Neutrophil (primary cell): ENCODE measurements around the gene SCRG1.

Experiments
- H3K27ac ChIP-seq: fragments of 200-600 bp; sonication (generic); 2 replicates; pipeline ENCODE4 v1.5.1; 2016; ENCODE audit warnings: mild to moderate bottlenecking, moderate library complexity
- H3K27me3 ChIP-seq: fragments of 200-600 bp; sonication (generic); 2 replicates; pipeline ENCODE4 v1.6.0; 2016; ENCODE audit warnings: mild to moderate bottlenecking
- H3K36me3 ChIP-seq: fragments of 200-600 bp; sonication (generic); 2 replicates; pipeline ENCODE4 v1.5.1; 2017
- H3K4me1 ChIP-seq, 2 experiments: fragments of 200-600 bp in 1 of 2; sonication (generic) in 1 of 2; 1 replicate in 1 of 2; 2 replicates in 1 of 2; pipeline versions ENCODE4 v1.5.1 to v1.6.1; 2013 to 2016; ENCODE audit warnings: low read depth in 1 of 2, low read length in 1 of 2, mild to moderate bottlenecking in 1 of 2, moderate library complexity in 1 of 2; ENCODE audit not compliant: control insufficient read depth in 1 of 2, insufficient read depth in 1 of 2
- H3K4me3 ChIP-seq, 2 experiments: fragments of 200-600 bp in 1 of 2; sonication (generic) in 1 of 2; 1 replicate in 1 of 2; 2 replicates in 1 of 2; pipeline ENCODE4 v1.5.1; 2013 to 2016; ENCODE audit warnings: low read depth in 1 of 2, low read length in 1 of 2, mild to moderate bottlenecking in 1 of 2, moderate library complexity in 1 of 2
- H3K9me3 ChIP-seq: fragments of 200-600 bp; sonication (generic); 2 replicates; pipeline ENCODE4 v1.5.1; 2016
- CTCF ChIP-seq: fragments of 200-600 bp; sonication (generic); IDR thresholded peaks from 2 replicates; pipeline ENCODE4 v1.5.1; 2016; ENCODE audit warnings: antibody characterized with exemption

SCRG1 gene

GRCh38 chr4:173362666-173363065 lies 36.2 kb downstream of the SCRG1 start:
- TF ChIP-seq CTCF: no peak
- H3K27me3 ChIP-seq: no peaks in the 10 kb centered on the region
- no peaks in the 10 kb centered on the region for H3K36me3 ChIP-seq
- H3K9me3 ChIP-seq: no peaks in the 10 kb centered on the region
- no peaks in the 10 kb centered on the region for H3K4me1 ChIP-seq
- no peak overlapping the region for H3K4me3 ChIP-seq
- no peak overlapping the region for H3K27ac ChIP-seq

- no peak for TF ChIP-seq CTCF
Measured at GRCh38 chr4:173360587-173361221, 38.2 kb downstream of the SCRG1 start.

GRCh38 chr4:173357939-173358338 lies 41.0 kb downstream of the SCRG1 start:
- TF ChIP-seq CTCF: no peak
- no peaks in the 10 kb centered on the region for H3K27me3 ChIP-seq
- no peaks in the 10 kb centered on the region for H3K36me3 ChIP-seq
- H3K9me3 ChIP-seq: no peaks in the 10 kb centered on the region
- H3K27ac ChIP-seq: no peak overlapping the region
- no peak overlapping the region for H3K4me3 ChIP-seq
- no peaks in the 10 kb centered on the region for H3K4me1 ChIP-seq

More at GRCh38 chr4:173360587-173361221, 38.2 kb downstream of the SCRG1 start:
- no peaks in the 10 kb centered on the region for H3K9me3 ChIP-seq
- H3K4me1 ChIP-seq: no peaks in the 10 kb centered on the region
- no peaks in the 10 kb centered on the region for H3K36me3 ChIP-seq
- H3K27ac ChIP-seq: no peak overlapping the region
- no peaks in the 10 kb centered on the region for H3K27me3 ChIP-seq
- H3K4me3 ChIP-seq: no peak overlapping the region

- Histone ChIP-seq H3K4me3 (no peak overlapping the region), H3K36me3 (no peaks in the 10 kb centered on the region), H3K27me3 (no peaks in the 10 kb centered on the region), H3K27ac (no peak overlapping the region), H3K9me3 (no peaks in the 10 kb centered on the region), H3K4me1 (no peaks in the 10 kb centered on the region)
- TF ChIP-seq CTCF: no peak
Measured at GRCh38 chr4:173347467-173347866, 51.4 kb downstream of the SCRG1 start.

- no peak for TF ChIP-seq CTCF
- no peaks in the 10 kb centered on the region for H3K9me3 ChIP-seq
- H3K27ac ChIP-seq: no peak overlapping the region
- H3K36me3 ChIP-seq: no peaks in the 10 kb centered on the region
- no peak overlapping the region for H3K4me3 ChIP-seq
- H3K4me1 ChIP-seq: no peaks in the 10 kb centered on the region
- H3K27me3 ChIP-seq: no peaks in the 10 kb centered on the region
Measured at GRCh38 chr4:173346074-173346473, 52.8 kb downstream of the SCRG1 start.
